Measurements from ENCODE around the gene HES5. TPM values are rescaled to one million over a fixed set of nuclear protein-coding genes. Genes with fewer than 3 reads are reported as not detected.

HES5 gene
- total RNA-seq, 1 experiment from 2014 or later = not detected

DNA sequence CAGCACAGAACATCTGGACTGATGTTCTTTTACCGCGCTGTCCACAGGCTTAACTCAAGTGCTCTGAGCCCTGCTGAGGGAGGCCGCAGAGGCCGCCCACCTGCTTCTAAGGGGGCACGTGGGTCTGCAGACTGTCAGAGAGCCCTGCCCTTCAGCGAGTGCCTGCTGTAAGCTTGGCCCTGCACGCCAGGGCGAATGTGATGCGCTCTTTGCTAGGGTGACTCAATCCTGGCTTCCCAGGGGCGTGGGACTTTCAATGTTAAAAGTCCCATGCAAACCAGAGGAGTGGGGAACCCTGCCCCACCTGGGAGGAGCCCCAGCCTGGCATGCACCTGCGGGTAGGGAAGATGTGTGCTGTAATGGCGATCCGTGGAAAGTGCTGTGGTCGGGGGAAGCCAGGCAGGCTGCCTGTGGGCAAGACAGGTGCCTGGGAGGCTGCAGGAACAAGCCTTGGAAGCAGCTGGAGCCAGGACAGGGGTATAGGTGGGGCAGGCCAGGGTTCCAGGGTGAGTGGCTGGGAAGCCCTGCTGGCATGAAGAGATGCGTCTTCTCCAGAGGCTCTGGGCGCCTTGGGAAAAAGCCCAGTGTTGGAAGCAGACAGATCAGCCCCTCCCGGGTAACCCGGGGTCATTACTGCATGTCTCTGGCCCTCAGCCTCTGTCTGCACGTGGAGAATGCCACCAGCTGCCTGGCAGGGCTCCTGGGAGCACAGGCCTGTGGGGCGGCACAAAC is 3.1 kb downstream of the HES5 start:
- Mint-ChIP-seq H3K9me3 (no peaks in the 10 kb centered on the region; a peak in 2 of 5 replicates), H3K4me1 (peaks cover 25 to 29% of the 10 kb centered on the region in 2 experiments), H3K27me3 (ENCODE audit: low read depth) (peaks cover 51% of the 10 kb centered on the region), H3K36me3 (ENCODE audit: insufficient read depth in 1 of 3, low read depth in 3 of 3) (peaks cover 4 to 6% (median 6%) of the 10 kb centered on the region in 3 experiments; a peak in 6 of 7 replicates), H3K27ac (peak overlapping the region in 1 of 3 experiments; percentile 32; a peak in 1 of 7 replicates), H3K4me3 (peak overlapping the region; percentile 69 to 89)
- no peak overlapping the region for H2BK120ac ChIP-seq (ENCODE audit: low read depth, low read length, poor library complexity, severe bottlenecking)
- no peak overlapping the region for H3K14ac ChIP-seq (ENCODE audit: insufficient read depth, low read length)
- H2AFZ ChIP-seq (ENCODE audit: low read length) = no peak overlapping the region
- no peak overlapping the region for H2BK5ac ChIP-seq (ENCODE audit: insufficient read length, low read length)
- H3K56ac ChIP-seq (ENCODE audit: insufficient read length, low read depth, low read length) = no peak overlapping the region
- no peak overlapping the region for H3K4ac ChIP-seq (ENCODE audit: low read depth, low read length)
- H3K4me2 ChIP-seq (ENCODE audit: insufficient read depth, insufficient read length, low read length) = peak overlapping the region; percentile 39
- H2BK20ac ChIP-seq (ENCODE audit: low read depth, low read length, poor library complexity, severe bottlenecking) = no peak overlapping the region
- no peak overlapping the region for H3T11ph ChIP-seq (ENCODE audit: low read length)
- H4K5ac ChIP-seq (ENCODE audit: insufficient read length, low read depth, low read length) = no peak overlapping the region
- peaks cover 25% of the 10 kb centered on the region; the same call in 1 of the 2 replicates for H3K79me2 ChIP-seq (ENCODE audit: insufficient read depth, low read length)
- peaks cover 16% of the 10 kb centered on the region for H3K79me1 ChIP-seq (ENCODE audit: insufficient read depth, low read depth, low read length, poor library complexity, severe bottlenecking)
- no peak overlapping the region for H3K9ac ChIP-seq (ENCODE audit: extremely low read depth, insufficient read length, low read length)
- no CpG with 5 or more reads among the region's 20 CpGs for WGBS (ENCODE audit: extremely low coverage, insufficient read length, low lambda C conversion rate)
- H2BK15ac ChIP-seq (ENCODE audit: low read depth, low read length) = no peak overlapping the region
- no peak overlapping the region for H4K91ac ChIP-seq (ENCODE audit: insufficient read length, low read depth, low read length)
- H4K8ac ChIP-seq (replicated peaks; ENCODE audit: insufficient read length, low read depth, low read length) = no peak overlapping the region
- no peaks in the 10 kb centered on the region for H3K9me3 ChIP-seq (ENCODE audit: control insufficient read depth, low read depth, low read length)
- no peaks in the 10 kb centered on the region for H4K20me1 ChIP-seq (ENCODE audit: control insufficient read depth, insufficient read depth, insufficient read length)
- TF ChIP-seq, protein P1, sequence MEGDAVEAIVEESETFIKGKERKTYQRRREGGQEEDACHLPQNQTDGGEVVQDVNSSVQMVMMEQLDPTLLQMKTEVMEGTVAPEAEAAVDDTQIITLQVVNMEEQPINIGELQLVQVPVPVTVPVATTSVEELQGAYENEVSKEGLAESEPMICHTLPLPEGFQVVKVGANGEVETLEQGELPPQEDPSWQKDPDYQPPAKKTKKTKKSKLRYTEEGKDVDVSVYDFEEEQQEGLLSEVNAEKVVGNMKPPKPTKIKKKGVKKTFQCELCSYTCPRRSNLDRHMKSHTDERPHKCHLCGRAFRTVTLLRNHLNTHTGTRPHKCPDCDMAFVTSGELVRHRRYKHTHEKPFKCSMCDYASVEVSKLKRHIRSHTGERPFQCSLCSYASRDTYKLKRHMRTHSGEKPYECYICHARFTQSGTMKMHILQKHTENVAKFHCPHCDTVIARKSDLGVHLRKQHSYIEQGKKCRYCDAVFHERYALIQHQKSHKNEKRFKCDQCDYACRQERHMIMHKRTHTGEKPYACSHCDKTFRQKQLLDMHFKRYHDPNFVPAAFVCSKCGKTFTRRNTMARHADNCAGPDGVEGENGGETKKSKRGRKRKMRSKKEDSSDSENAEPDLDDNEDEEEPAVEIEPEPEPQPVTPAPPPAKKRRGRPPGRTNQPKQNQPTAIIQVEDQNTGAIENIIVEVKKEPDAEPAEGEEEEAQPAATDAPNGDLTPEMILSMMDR (conservative IDR thresholded peaks at IDR 0.05) = no peak
- H3K18ac ChIP-seq (ENCODE audit: insufficient read length, low read depth, low read length) = no peak overlapping the region
- peaks cover 11% of the 10 kb centered on the region for H3K23me2 ChIP-seq (ENCODE audit: insufficient read length, low read depth, low read length, poor library complexity, severe bottlenecking)
- H3K27ac ChIP-seq (ENCODE audit: insufficient read length, low read depth, low read length) = no peak overlapping the region
- no peak overlapping the region for H2AK5ac ChIP-seq (ENCODE audit: insufficient read length, low read length)
- no peak for DNase-seq
- H3K4me1 ChIP-seq (ENCODE audit: insufficient read depth, low read length) = peaks cover 2% of the 10 kb centered on the region; the same call in 1 of the 2 replicates
- H2BK12ac ChIP-seq (ENCODE audit: insufficient read length, low read depth, low read length) = no peak overlapping the region
- peaks cover 36% of the 10 kb centered on the region; the same call in 1 of the 2 replicates for H3K27me3 ChIP-seq (ENCODE audit: insufficient read depth, low read length)
- no peak overlapping the region for H3K23ac ChIP-seq (ENCODE audit: insufficient read length, low read depth, low read length)
